Measurements from ENCODE around the gene SLC25A25. TPM values are rescaled to one million over a fixed set of nuclear protein-coding genes. Genes with fewer than 3 reads are reported as not detected.

Gene SLC25A25
- total and polyA plus RNA-seq, 2 of the 8 experiments (the other 6 are each of a cell fraction or from before 2014, with no cell fraction given): 6.5 to 18.5 TPM

DNA sequence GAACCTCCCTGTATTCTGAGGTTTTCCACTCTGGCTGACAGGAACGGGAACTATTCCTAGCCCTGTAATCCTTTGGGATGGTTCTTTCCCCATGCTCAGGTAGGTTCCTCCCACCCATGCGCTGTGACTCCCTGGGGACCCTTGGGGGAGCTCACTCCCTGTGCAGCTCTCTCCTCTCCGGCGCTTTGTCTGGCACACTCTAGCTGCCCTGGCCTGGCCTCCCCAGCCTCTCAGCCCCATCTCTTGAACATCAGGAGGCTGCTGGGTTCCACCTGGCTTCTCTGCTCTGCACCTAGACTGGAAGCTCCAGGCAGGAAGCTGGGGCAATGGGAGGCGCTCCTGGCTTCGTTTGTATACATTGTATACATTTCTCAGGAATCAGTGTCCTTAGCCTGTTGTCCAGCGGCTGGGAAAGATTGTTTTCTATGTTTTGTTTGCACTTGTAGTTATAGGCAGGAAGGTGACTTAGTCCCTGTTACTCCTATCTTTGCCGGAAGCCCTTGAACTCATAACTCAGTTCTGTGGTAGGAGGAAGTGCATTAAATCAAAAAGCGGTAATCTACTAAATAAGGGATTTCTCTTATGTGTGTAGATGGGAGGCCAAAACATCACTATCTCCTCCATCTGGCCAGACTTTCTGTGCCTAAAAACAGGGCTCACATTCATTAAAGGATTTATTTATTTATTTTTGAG, 20.4 kb downstream of the SLC25A25 start:
- POLR2A ChIA-PET (ENCODE audit: partially characterized antibody): interaction anchor here (2.8 kb wide), 1 partner anchor 11 kb away, joined by 22 read pairs; no protein-coding TSS in a partner anchor
- Histone ChIP-seq H2AK5ac (ENCODE audit: low read depth, low read length) (no peak overlapping the region), H2AFZ (ENCODE audit: low read length) (no peak overlapping the region), H3K79me2 (ENCODE audit: control insufficient read depth in 1 of 2, insufficient read depth in 2 of 2, low read length in 2 of 2) (peaks cover 0 to 22% of the 10 kb centered on the region in 2 experiments; a peak in 2 of 4 replicates), H2BK12ac (ENCODE audit: low read depth, low read length) (no peak overlapping the region), H3K36me3 (ENCODE audit: control insufficient read depth in 2 of 4, insufficient read depth in 4 of 4, low read length in 3 of 4) (no peaks in the 10 kb centered on the region), H3K9me3 (ENCODE audit: insufficient read depth in 2 of 2, low read depth in 1 of 2, low read length in 1 of 2) (no peaks in the 10 kb centered on the region), H3K23ac (ENCODE audit: insufficient read length) (no peak overlapping the region), H3K56ac (replicated peaks; ENCODE audit: insufficient read length, low read depth, low read length) (no peak overlapping the region), H3K18ac (ENCODE audit: extremely low read depth, low read length) (no peak overlapping the region), H4K20me1 (replicated peaks in 1 of 2; ENCODE audit: control insufficient read depth in 1 of 2, insufficient read depth in 2 of 2, low read length in 2 of 2) (peaks cover 2 to 5% of the 10 kb centered on the region in 2 experiments), H2BK20ac (ENCODE audit: low read length) (no peak overlapping the region), H4K91ac (replicated peaks; ENCODE audit: insufficient read length, low read length) (no peak overlapping the region), H3K4ac (replicated peaks; ENCODE audit: insufficient read length, low read depth, low read length) (no peak overlapping the region), H3K27me3 (replicated peaks in 1 of 4; ENCODE audit: control insufficient read depth in 3 of 4, extremely low read depth in 1 of 4, insufficient read depth in 3 of 4, low read length in 3 of 4) (no peaks in the 10 kb centered on the region), H4K8ac (ENCODE audit: extremely low read depth, insufficient read depth, low read length) (no peak overlapping the region), H2BK5ac (ENCODE audit: low read depth, low read length) (no peak overlapping the region), H3K23me2 (ENCODE audit: low read depth, low read length) (no peaks in the 10 kb centered on the region), H3K4me2 (ENCODE audit: insufficient read depth in 1 of 2, low read depth in 2 of 2, low read length in 2 of 2) (no peak overlapping the region), H2BK15ac (ENCODE audit: low read length) (no peak overlapping the region), H3K4me3 (ENCODE audit: extremely low read depth in 1 of 4, insufficient read depth in 2 of 4, low read depth in 3 of 4, low read length in 4 of 4) (no peak overlapping the region), H3K9ac (replicated peaks in 1 of 4; ENCODE audit: extremely low read depth in 1 of 4, low read depth in 3 of 4, low read length in 3 of 4) (no peak overlapping the region), H3K4me1 (replicated peaks in 1 of 4; ENCODE audit: control insufficient read depth in 3 of 4, insufficient read depth in 4 of 4, low read length in 3 of 4) (peaks cover 2 to 5% (median 2%) of the 10 kb centered on the region in 4 experiments; a peak in 4 of 7 replicates), H4K5ac (ENCODE audit: insufficient read length, low read depth, low read length) (no peak overlapping the region), H3K14ac (ENCODE audit: insufficient read length) (no peak overlapping the region), H3K27ac (ENCODE audit: low read depth, low read length) (no peak overlapping the region), H3K79me1 (ENCODE audit: low read depth, low read length) (peaks cover 6% of the 10 kb centered on the region), H2BK120ac (replicated peaks; ENCODE audit: low read depth, low read length) (no peak overlapping the region)
- FAIRE-seq (no peak), DNase-seq (ENCODE audit: low read depth in 1 of 2, low spot score in 2 of 2) (no peak)
- 77% methylated on average over 9 of the region's 9 CpGs; no CpG with 5 or more reads in 1 of the 2 experiments for WGBS, 2 experiments (ENCODE audit: extremely low coverage in 1 of 2, insufficient coverage in 1 of 2, insufficient read length in 1 of 2, insufficient replicate concordance in 2 of 2, low coverage in 1 of 2, low lambda C conversion rate in 2 of 2, missing lambda C conversion rate in 1 of 2)
- CTCF ChIA-PET (ENCODE audit: partially characterized antibody): interaction anchor here (0.7 to 3.8 kb wide), 11 partner anchors 9 to 206 kb away, joined by 3 to 17 read pairs (median 6); no protein-coding TSS in a partner anchor
- TF ChIP-seq BRCA1 (IDR thresholded peaks at IDR 0.05; ENCODE audit: low read depth, low read length): no peak
- TF ChIP-seq CHD1 (IDR thresholded peaks at IDR 0.05; ENCODE audit: low read depth, low read length): no peak
- no peak for TF ChIP-seq YY1 (IDR thresholded peaks at IDR 0.05; ENCODE audit: low read depth, low read length)
- no peak for TF ChIP-seq RFX5 (IDR thresholded peaks at IDR 0.05; ENCODE audit: borderline replicate concordance, low read depth, low read length)
- TF ChIP-seq KDM4A (IDR thresholded peaks at IDR 0.05; ENCODE audit: low read depth, low read length, severe bottlenecking): no peak
- no peak for TF ChIP-seq CTCF (IDR thresholded peaks at IDR 0.05; ENCODE audit: control extremely low read depth in 1 of 3, insufficient read depth in 1 of 3, low read depth in 1 of 3, low read length in 3 of 3)
- no peak for TF ChIP-seq ATF2 (IDR thresholded peaks at IDR 0.05; ENCODE audit: low read length)
